GM19324 (cell line): Measurements from ENCODE around the gene RYR2.

Experiments
- ATAC-seq: cut with Tn5 transposase; IDR thresholded peaks from one replicate; pipeline ENCODE4 v1.9.1; 2021; ENCODE audit warnings: mild to moderate bottlenecking, moderate library complexity; ENCODE audit not compliant: unreplicated experiment, low FRiP score

Gene RYR2

GRCh38 chr1:237396426-237396825 is 354.4 kb downstream of the RYR2 start:
- no peak for ATAC-seq

GRCh38 chr1:237398751-237399150 is 356.8 kb downstream of the RYR2 start:
- ATAC-seq, result no peak

GRCh38 chr1:237405912-237406311 is 363.9 kb downstream of the RYR2 start:
- ATAC-seq, result no peak

- no peak for ATAC-seq
Measured at GRCh38 chr1:237411621-237412020, 369.6 kb downstream of the RYR2 start.

GRCh38 chr1:237416924-237417655 is 375.1 kb downstream of the RYR2 start:
- ATAC-seq, result no peak

GRCh38 chr1:237428809-237429208 is 386.8 kb downstream of the RYR2 start:
- no peak for ATAC-seq

GRCh38 chr1:237429252-237429651 is 387.3 kb downstream of the RYR2 start:
- no peak for ATAC-seq

- no peak for ATAC-seq
Measured at GRCh38 chr1:237431448-237431847, 389.5 kb downstream of the RYR2 start.

GRCh38 chr1:237440346-237440745 is 398.4 kb downstream of the RYR2 start:
- no peak for ATAC-seq

GRCh38 chr1:237444120-237444790 is 402.3 kb downstream of the RYR2 start:
- no peak for ATAC-seq

- no peak for ATAC-seq
Measured at GRCh38 chr1:237448042-237448441, 406.1 kb downstream of the RYR2 start.

- no peak for ATAC-seq
Measured at GRCh38 chr1:237457573-237457972, 415.6 kb downstream of the RYR2 start.

- no peak for ATAC-seq
Measured at GRCh38 chr1:237467320-237467719, 425.3 kb downstream of the RYR2 start.

- ATAC-seq, result no peak
Measured at GRCh38 chr1:237470712-237471338, 428.8 kb downstream of the RYR2 start.

- ATAC-seq, result no peak
Measured at GRCh38 chr1:237471377-237471776, 429.4 kb downstream of the RYR2 start.

- no peak for ATAC-seq
Measured at GRCh38 chr1:237471956-237472355, 430.0 kb downstream of the RYR2 start.

- no peak for ATAC-seq
Measured at GRCh38 chr1:237473854-237474253, 431.9 kb downstream of the RYR2 start.

GRCh38 chr1:237478082-237478481 is 436.1 kb downstream of the RYR2 start:
- no peak for ATAC-seq

GRCh38 chr1:237478842-237479241 is 436.9 kb downstream of the RYR2 start:
- no peak for ATAC-seq

- no peak for ATAC-seq
Measured at GRCh38 chr1:237482777-237483176, 440.8 kb downstream of the RYR2 start.

- ATAC-seq, result no peak
Measured at GRCh38 chr1:237492359-237492758, 450.4 kb downstream of the RYR2 start.

- ATAC-seq, result no peak
Measured at GRCh38 chr1:237500566-237500965, 458.6 kb downstream of the RYR2 start.
